NCI-H774 (cell line): ENCODE measurements around the gene PCDH9.

Experiments used
- DNase-seq: peaks from one replicate; lab custom pipeline; 2025; lab: John Stamatoyannopoulos, UW

The PCDH9 gene

DNA sequence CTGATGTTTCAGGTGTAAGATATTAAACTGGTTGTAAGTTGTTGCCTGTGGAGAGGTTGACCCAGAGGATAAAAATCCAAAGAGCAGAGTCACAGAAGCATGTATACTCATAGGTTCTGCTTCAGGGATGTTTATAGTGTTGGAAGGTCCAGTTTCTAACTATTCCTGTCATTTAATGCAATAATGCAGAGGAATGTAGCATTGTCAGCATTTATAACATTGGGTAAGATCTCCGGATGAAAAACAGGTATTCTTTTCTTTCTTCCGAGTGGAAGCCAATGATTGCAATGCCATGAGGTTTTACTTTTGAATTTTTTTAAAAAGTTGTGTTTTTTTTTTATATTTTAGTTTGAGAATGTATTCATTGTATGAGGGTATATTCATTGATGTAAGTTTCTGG is 771.0 kb downstream of the PCDH9 start:
- DNase-seq, result no peak

DNA sequence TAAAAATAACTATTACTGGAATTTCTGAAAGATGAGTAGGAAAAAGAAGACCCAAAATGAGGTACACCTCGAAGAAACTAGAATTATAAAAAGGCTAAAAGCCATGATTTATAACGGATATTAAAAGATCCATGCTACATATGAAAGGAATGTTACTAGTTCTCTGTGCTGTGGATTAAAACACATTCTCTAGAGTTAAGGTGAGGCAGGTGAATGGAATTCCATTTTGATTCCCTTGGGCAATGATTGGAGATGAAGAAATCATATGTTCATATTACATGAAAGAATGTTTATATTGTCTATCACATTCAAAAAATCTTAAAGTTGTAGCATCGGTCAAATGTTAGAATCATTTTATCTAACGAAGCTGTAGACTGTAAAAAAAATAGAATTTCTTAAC is 783.7 kb downstream of the PCDH9 start:
- no peak for DNase-seq

DNA sequence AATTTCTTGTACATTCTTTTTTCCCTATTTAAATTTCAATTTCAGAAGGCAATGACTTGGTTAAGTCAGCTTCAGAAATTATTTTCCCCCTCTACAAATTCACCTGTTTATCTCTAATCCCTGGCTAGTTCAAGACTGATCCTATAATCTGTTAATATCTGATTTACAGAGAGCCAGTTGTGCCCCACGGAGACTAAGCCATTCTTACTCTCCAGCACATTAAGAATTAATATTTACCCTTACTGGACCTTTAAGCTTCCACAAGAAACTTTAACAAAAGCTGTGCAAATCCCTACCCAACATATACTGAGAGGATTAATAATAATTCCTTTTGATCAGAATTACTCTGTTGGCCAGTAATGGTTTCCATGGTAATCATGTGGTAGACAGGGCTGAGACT is 786.2 kb downstream of the PCDH9 start:
- no peak for DNase-seq

DNA sequence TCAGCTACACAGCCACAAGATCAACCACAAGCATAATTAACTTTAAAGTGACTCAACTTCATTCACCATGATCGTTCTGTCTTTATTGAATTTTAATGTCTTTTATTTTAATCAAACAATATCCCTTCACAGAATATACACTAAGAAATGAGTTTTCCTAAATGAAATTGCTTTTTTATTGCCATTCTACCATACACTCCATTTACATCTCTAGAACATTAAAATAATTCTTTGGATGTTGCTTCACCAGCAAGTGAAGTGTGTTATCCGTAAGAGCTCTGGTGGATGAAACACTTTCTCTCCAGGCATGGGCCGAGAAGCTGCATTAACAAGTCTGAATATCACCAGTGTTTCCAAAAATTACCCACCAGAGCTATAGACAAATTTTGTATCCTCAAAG is 789.2 kb downstream of the PCDH9 start:
- no peak for DNase-seq

DNA sequence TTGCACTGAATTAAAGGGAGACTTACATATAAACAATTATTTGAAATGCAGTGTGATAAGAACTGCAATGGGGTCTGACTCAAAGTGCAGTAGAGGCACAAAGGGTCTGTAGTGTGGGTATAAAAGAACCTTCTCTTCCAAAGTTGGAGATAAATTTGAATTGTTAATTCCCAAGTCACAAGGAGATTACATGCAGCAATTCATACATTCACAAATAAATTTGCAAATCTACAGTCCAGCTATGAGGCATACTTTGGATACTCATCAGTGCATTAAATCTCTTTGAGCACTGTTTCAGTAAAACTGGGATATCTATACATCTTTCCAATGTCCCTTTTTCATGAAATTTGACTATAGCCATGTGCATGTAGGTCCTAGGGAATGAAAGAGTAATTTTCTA is 799.4 kb downstream of the PCDH9 start:
- no peak for DNase-seq

DNA sequence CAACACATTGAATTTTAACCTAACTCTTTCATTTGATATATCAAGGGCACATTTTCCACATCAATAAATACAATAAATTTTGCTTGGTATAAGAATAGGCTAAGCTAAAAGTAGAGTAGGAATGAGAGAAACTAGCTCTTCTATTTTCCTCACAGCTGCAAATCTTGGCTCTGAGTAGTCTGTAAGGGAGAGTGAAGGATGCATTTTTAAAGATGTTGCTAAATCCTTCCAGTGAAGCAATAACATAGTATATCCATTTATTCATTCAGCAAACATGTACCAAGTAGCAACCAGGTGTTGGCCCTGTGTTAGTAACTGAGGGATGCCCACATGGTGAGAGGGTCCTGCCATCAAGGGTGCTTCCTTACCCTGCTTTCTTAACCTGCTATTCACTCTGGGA is 799.9 kb downstream of the PCDH9 start:
- no peak for DNase-seq

DNA sequence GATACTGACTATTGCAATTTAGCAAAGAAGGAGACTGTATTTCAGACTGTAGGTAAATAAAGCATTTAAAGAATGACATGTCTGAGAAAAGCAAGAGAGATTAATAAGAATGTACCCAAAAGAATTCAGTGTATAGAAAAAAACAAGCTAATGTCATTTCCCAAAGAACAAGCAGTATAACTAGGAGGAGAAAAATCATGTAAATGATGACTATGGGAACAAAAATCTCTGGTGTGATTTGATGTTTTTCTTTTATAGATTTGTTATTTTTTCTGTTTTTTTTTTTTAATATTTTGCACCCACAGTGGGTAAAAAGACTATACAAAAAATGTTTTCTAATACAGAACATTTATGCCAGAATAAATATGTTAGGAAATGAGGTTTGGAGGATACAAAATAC is 801.0 kb downstream of the PCDH9 start:
- DNase-seq, result no peak

DNA sequence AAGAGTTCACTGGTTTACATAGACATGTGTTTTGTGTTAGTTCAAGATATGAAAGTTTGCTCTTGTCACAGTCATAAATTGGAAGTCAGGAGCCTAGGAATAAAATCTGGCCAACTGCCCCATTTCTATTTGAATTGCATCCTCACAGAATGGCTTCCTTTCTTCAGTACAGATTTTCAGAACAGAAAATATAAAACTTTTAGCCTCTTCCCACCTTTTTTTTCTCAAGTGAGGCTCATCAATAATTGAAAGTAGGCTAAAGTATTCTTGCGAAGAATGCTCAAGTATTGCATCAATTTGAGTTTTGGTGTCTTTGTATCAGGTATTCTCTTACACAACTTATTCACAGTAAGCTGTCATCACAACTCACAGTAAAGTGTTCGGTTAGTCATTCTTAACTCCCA is 802.7 kb downstream of the PCDH9 start:
- no peak for DNase-seq

DNA sequence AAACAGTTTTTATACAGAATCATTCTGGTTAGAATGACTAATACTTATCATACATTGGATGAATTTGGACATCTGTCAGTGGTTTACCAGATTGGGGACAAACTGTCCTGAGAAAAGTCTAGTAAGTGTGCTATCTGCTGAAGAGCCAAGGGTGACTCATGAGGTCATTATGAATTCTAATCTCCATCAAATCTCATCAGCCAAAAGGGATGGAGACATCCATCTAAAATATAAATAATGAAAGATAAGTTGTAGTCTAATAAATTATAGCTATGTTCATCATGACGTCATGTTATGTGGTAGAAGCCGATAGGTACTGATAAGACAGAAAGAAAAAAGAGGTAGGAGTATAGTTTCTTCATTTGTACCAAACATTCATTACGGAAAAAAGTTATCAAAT is 804.4 kb downstream of the PCDH9 start:
- DNase-seq, result no peak

DNA sequence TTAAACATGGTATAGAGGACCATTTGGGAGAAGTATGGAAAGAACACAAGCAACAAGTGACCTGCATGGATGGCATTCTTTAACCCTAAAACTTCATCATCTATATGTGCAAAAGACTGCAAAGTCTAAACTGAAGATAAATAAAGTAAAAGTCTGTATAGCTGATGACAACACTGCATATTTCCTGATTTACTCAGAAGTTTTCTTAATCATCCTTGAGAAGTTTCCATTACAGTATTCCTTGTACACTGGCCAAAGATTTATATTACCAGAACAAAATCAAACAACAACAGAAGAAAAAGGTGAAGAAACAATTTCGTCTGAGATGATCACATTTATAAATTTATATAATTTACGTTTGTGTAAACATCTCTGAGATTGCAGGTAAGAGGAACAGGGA is 805.7 kb downstream of the PCDH9 start:
- DNase-seq, result no peak

DNA sequence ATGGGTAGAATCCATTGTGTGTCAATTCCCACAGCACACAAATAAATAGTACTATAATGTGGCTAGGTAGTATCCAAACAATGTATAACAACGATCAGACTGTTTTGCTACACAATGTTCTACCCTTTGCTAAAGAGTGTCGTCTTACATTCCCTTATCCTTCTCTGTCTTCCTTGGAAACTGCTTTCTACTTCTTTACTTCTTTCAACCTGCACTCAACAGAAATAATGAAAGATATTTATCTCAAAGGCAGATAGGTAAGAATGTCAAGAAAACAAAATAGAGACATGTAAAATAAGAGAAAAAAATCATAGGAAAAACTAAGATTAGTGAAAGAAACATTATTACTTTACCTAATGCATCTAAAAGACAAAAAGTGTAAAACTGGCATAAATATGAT is 814.7 kb downstream of the PCDH9 start:
- DNase-seq, result no peak

DNA sequence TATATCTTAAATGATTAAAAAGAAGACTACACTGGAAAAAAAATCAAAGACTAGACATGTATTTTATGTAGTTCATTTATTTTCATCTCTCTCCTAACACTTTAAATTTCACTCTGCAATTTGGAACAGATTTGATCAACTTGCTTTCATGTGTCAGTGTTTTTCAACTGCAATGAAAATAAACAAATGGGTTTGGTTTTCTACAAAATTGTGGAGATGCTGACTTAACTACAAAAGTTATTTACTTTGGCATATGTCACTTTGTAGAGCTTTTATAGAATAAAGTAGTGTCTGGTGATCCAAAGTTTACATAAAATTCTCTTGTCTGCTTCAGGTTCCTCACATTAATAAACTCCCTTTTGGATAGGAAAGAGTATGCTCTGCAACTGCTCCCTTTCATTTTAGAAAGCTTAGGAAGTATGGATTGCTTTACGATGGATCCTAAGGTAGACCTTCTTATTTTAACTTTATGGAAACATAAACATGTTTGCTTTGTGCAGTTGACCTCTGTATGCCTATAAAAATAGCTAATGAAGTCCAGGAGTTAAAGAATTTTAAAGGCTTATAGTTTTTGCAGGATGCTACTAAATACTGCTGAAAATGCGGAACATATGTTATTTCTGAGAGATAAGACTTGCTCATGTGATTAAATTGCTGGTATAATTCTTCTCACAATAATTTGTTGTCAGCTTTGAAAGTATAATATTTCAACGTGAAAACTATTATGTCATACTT is 815.9 kb downstream of the PCDH9 start:
- no peak for DNase-seq

DNA sequence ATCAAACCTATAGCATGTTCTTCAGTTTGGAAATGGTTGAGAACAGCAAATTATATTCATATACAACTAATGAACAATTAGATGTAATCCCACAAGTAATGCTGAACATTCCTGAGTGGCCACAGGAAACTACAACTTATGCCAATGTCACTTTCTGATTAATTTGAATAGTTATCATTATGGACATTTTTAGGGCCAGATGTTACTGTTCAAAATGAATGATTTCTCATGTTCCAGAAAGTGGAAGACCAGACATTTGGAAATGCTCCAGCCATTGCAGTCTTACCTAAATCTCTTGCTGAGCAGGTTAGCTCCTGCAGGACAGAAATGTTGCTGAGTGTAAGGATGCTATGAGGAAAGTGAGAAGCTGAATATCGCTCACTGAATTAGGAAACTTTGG is 819.8 kb downstream of the PCDH9 start:
- no peak for DNase-seq

DNA sequence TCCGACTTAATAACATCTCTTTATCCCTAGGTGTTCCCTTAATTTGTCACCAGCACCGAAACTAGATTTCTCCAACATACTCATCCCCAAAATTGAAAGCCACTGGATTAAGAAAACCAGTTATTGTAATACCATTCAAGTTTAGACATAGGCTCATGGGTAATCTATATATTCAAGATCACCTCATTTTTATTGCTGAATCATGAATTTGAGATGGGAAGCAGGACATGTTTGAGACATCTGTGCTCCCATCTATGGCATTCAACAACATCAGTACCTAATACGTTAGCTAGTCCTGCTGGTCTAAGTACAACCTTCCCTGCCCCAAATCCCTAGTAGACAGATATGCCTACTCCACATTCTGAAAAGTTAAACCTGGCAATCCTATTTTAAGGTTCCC is 820.6 kb downstream of the PCDH9 start:
- no peak for DNase-seq

DNA sequence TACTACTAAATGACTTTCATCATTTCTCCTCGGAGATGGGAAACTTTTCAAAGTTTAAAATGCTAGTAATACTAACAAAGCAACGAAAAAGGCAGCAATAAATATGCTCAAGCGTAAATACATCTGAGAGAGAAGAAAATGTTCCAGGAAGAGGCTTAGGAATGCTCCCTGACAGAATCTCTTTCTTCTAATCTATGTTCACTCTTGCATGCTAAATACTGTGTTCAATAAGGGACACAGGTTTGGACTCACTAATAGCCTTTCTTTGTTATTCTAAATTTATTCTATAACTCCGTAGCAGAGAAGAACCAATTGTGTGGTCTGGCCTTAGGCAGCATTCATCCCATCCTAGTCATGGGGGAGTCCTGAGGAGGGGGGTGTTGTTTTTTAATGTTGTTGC is 823.0 kb downstream of the PCDH9 start:
- no peak for DNase-seq

DNA sequence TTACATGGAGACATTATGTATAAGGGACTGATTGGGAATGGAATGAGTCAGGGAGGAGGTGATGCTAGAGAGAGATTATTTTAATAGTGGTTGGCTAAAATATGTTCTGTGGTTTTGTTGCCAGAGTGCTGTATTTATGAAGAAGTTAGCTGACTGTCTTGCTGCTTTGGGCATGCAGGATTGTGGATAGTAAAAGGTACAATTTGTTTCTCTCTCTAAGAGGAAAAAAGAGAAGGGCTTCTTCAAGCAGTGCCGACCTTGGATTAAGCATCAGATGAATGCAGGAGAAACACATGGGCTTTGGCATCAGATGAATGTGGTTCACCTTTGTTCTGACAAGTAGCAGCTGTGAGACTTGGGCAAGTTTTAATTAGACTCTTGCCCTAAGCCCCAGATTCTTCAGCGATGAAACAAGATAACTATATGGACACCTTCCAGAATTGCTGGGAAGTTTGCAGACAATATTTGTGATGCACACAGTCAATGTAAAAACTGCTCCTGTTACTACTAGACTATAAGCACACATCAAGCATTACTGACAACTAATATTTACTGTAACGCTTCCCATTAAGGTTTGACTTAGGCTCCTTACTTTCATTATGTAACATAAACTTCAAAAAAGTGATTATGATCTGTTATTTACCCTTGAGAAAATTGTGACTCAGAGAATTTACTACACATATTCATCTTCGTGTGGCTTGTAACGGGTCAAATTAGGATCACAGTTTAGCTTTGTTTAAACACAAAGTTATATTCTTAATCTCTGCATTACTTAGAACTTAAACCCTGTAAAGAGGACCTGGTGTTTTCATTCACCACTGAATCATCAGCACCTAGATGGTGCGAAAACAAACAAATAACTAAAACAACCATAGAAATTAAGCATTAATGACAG is 824.0 kb downstream of the PCDH9 start:
- DNase-seq, result no peak

DNA sequence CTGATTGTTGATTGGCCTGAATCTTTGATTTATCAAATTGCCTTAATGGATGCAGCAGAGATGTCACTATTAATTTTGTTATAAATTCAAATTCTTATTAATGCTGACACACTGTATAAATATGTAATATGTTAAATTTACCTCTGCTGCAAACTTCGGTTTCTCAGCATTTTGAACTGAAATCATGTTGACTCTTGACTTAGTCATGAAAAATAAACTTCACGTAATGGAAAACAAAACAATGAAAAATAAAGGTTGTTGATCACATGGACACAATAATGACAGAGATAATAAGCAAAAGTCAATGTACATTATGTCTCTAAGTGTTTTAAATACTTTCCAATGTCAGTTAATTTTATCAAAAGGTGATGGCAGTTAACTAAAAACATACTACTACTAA is 827.6 kb downstream of the PCDH9 start:
- no peak for DNase-seq

DNA sequence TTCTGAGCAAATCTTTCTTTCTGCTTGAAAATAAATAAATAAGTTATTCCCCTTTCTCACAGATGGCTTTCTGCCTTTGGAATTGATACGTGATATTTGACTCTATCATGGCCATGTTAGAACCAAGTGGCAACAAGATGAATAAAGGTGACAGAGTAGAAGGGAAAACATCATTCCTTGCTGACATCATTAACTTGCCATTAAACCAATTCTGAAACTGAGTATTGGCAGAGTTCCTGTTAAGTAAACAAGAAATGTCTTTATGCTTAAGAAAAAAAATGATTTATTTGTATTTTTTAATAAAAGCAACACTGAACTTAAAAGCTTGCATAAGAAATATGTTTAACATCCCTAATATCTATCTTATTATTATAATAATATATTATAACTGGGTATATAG is 828.1 kb downstream of the PCDH9 start:
- DNase-seq, result no peak

DNA sequence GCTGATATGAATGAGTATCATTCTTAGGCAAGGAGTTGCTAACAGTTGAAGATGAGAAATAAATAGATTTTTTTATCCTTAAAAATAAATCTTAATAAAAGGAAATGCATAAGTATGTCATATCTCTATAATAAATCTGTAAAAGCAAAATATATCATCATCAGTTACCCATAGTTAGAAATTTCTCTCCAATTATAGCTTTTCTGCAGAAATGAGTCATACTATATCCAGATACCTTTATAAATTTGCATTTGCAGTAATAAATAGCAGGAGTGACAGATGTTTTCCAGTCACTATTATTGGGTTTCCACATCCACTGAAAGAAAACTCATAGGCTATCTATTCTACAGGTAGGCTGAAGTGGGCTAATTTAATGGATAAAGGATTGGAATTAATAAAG is 829.8 kb downstream of the PCDH9 start:
- no peak for DNase-seq

DNA sequence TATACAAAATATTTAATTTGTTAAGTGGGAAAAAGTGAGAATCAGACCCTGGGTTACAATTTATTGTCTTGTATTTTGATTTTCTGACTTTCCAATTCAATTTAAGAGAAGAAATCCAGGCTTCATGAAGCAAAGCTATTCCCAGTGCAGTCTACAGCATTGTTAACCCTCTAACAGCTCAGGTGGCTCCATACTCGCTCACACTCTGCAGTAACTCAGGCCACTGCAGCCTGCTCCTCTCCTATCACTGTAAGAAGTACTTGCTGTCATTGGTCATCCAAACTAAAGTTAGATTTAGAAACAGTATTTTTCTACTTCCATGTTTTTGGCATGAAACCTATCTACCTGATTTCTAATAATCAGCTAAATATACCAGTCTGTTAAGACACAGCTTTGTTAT is 830.3 kb downstream of the PCDH9 start:
- DNase-seq, result no peak

DNA sequence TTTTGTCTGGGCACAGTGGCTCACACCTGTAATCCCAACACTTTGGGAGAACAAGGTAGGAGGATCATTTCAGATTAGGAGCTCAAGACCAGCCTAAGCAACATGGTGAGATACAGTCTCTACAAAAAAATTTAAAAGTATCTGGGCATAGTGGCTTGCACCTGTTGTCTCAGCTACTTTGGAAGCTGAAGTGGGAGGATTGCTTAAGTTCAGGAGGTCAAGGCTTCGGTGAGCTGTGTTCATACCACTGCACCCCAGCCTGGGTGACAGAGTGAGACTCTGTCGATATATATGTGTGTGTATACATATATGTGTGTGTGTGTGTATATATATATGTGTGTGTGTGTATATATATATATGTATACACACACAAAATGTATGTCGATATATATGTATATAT is 833.0 kb downstream of the PCDH9 start:
- no peak for DNase-seq

DNA sequence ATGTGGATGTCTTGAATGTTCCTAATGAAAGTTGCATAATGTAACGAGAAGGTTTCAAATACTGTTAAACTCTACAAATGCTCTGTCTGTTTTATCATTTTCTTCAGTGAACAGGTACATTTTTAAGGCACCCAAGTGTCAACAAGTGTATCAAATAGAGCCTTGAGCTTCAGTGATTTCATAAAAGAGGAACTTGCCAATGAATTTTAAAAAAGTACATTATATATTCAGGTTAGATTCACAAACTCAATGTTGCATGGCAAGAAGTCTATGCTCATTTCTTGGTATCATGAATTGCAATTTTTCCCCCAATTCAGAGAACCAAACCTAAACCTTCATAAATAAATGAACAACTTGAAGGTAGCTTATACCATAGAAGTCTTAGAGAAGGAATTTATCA is 838.8 kb downstream of the PCDH9 start:
- DNase-seq, result no peak

DNA sequence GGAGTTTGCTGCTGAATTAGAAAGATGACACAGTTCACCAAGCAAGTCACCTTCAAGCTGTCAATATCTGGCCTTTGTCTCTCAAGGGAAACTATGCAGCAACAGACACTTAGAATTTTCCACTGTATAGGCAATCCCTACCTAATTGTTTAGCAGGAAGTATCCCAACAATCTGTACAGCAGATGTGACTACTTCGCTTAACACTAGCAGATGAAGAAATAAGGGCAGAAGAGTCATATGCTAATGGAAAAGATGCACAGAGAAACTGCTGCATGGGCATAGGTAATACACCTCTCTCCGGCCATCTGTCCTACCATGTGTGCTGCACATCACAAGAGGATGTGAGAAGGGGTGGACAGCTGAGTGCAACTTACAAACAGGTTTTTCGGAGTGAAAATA is 851.2 kb downstream of the PCDH9 start:
- DNase-seq, result no peak

DNA sequence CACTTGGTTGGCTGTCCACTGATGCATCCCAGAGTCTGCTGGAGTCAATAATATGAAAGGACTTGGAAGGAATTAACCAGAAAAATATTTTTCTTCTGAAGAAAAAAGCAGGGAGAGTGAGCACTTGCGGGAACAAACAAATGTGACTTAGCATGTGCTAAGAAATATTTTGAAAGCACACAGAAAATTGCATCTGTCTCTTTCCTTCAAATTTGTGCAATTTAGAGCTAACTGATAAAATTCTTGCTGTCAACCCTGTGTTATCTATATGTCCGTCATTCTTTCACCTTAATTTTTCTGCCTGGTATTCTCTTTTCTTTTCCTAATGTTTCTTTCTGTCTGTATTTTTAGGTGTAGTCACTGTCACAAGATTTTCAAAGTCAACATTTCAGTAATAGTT is 852.6 kb downstream of the PCDH9 start:
- DNase-seq, result no peak
